Gastrocnemius medialis (tissue), 4 donors: ENCODE data around the gene RBPMS2. TPM values are rescaled to one million over a fixed set of nuclear protein-coding genes. Genes with fewer than 3 reads are reported as not detected.
A peak's percentile ranks its signal among the peaks of the same experiment; 100 is the strongest.

ENCODE experiments used
- ATAC-seq, 2 donors: fragments of 150-250 bp; one replicate each; pipeline ENCODE4 v1.9.1; 2016
- DNase-seq, 2 donors: peaks; one replicate each; pipeline ENCODE4 v3.0.0-alpha.2; 2019
- H3K27ac ChIP-seq, 4 donors: fragments of 200-600 bp; sonication (generic); 1 replicate in 1 of 4; 2 replicates in 3 of 4; pipeline ENCODE4 v1.5.1; 2016 to 2018; ENCODE audit warnings: mild to moderate bottlenecking in 2 of 4, moderate library complexity in 1 of 4
- H3K27me3 ChIP-seq, 3 donors: fragments of 200-600 bp; sonication (generic) in 2 of 3; 1 replicate in 1 of 3; 2 replicates in 2 of 3; pipeline versions ENCODE4 v1.5.1 to v1.6.0; 2016 to 2019; ENCODE audit warnings: mild to moderate bottlenecking in 1 of 3, moderate library complexity in 1 of 3
- H3K36me3 ChIP-seq, 2 donors: fragments of 200-600 bp; sonication (generic) in 1 of 2; one replicate each; pipeline ENCODE4 v1.5.1; 2017 to 2018
- H3K4me1 ChIP-seq, 2 donors: fragments of 200-600 bp; sonication (generic) in 1 of 2; one replicate each; pipeline ENCODE4 v1.5.1; 2016 to 2017; ENCODE audit warnings: mild to moderate bottlenecking in 2 of 2
- H3K4me3 ChIP-seq, 4 donors: fragments of 200-600 bp; sonication (generic) in 3 of 4; 1 replicate in 1 of 4; 2 replicates in 3 of 4; pipeline ENCODE4 v1.5.1; 2016 to 2019; ENCODE audit warnings: mild to moderate bottlenecking in 2 of 4
- H3K9me3 ChIP-seq, 3 donors: fragments of 200-600 bp; sonication (generic) in 2 of 3; 1 replicate in 1 of 3; 2 replicates in 2 of 3; pipeline ENCODE4 v1.5.1; 2016 to 2019
- CTCF ChIP-seq, 5 experiments: fragments of 450-650 bp in 3 of 5; fragments of 200-600 bp in 2 of 5; sonication (generic) in 2 of 5; IDR thresholded peaks in 4 of 5; conservative IDR thresholded peaks in 1 of 5; 1 replicate in 4 of 5; 2 replicates in 1 of 5; pipeline ENCODE4 v1.5.1; 2016 to 2019; ENCODE audit warnings: antibody characterized with exemption in 5 of 5, mild to moderate bottlenecking in 3 of 5, moderate library complexity in 3 of 5
- POLR2A ChIP-seq, 2 donors: fragments of 450-650 bp; IDR thresholded peaks; one replicate each; pipeline ENCODE4 v1.6.1; 2017; ENCODE audit warnings: antibody characterized with exemption in 2 of 2, mild to moderate bottlenecking in 2 of 2, moderate library complexity in 2 of 2
- in situ Hi-C, 4 donors: fragments of 200-750 bp; cut with MboI; loops; one replicate each; pipeline versions ENCODE4 v1.15.0 to v1.8.0; 2017; ENCODE audit warnings: low sequenced_read_pairs in 4 of 4
- intact Hi-C: fragments of 100-400 bp; cut with DNase I; formaldehyde crosslinking; loops from one replicate; pipeline ENCODE4 v1.15.1; 2023; ENCODE audit warnings: low total_unique reads
- total RNA-seq, 4 donors: library from RNA; depleted of rRNA; stranded (reverse); fragments of >200 nt; gene quantifications; one replicate each; pipeline versions ENCODE4 v1.1.0 to v1.2.3, GENCODE V29; 2016

RBPMS2 gene
- total RNA-seq, 4 donors from 2014 or later = 0.11 to 0.61 (median 0.35) TPM

GRCh38 chr15:64732156-64732860 is 43.1 kb downstream of the RBPMS2 start:
- intact Hi-C loops (no loop called here), in situ Hi-C loops (loop anchor here (5.0 to 25.0 kb wide), 5 partner anchors 75 to 180 kb away; partner anchors contain the start of gene ANKDD1A (in 1 of the 4))
- DNase-seq (no peak), ATAC-seq (no peak)
- no peaks in the 10 kb centered on the region for H3K36me3 ChIP-seq
- no peak overlapping the region for H3K27ac ChIP-seq
- no peaks in the 10 kb centered on the region for H3K9me3 ChIP-seq
- H3K4me3 ChIP-seq = no peak overlapping the region
- H3K27me3 ChIP-seq = no peaks in the 10 kb centered on the region
- no peaks in the 10 kb centered on the region for H3K4me1 ChIP-seq
- TF ChIP-seq POLR2A (IDR thresholded peaks at IDR 0.05) (no peak), CTCF (IDR thresholded peaks at IDR 0.05 in 4 of 5, conservative IDR thresholded peaks at IDR 0.05 in 1 of 5) (no peak)

GRCh38 chr15:64731805-64732151 is 43.6 kb downstream of the RBPMS2 start:
- DNase-seq (no peak), ATAC-seq (no peak)
- H3K9me3 ChIP-seq = no peaks in the 10 kb centered on the region
- H3K4me1 ChIP-seq = no peaks in the 10 kb centered on the region
- H3K4me3 ChIP-seq = no peak overlapping the region
- H3K27me3 ChIP-seq = no peaks in the 10 kb centered on the region
- no peak for TF ChIP-seq CTCF (IDR thresholded peaks at IDR 0.05 in 4 of 5, conservative IDR thresholded peaks at IDR 0.05 in 1 of 5)
- TF ChIP-seq POLR2A (IDR thresholded peaks at IDR 0.05) = no peak
- no peak overlapping the region for H3K27ac ChIP-seq
- intact Hi-C loops = loop anchor here (1.0 kb wide), 2 partner anchors 79 to 174 kb away; no protein-coding TSS in a partner anchor
- in situ Hi-C loops = loop anchor here (5.0 to 25.0 kb wide), 5 partner anchors 76 to 181 kb away; partner anchors contain the start of gene ANKDD1A (in 1 of the 4)
- H3K36me3 ChIP-seq = no peaks in the 10 kb centered on the region

GRCh38 chr15:64731012-64731804 is 44.2 kb downstream of the RBPMS2 start:
- peak; percentile 71 to 88 for ATAC-seq
- intact Hi-C loops = loop anchor here (1.0 kb wide), 2 partner anchors 79 to 174 kb away; no protein-coding TSS in a partner anchor
- TF ChIP-seq POLR2A (IDR thresholded peaks at IDR 0.05) (no peak), CTCF (IDR thresholded peaks at IDR 0.05 in 4 of 5, conservative IDR thresholded peaks at IDR 0.05 in 1 of 5) (peak; percentile 90 to 96 (median 93))
- Histone ChIP-seq H3K27ac (no peak overlapping the region), H3K36me3 (no peaks in the 10 kb centered on the region), H3K4me1 (no peaks in the 10 kb centered on the region), H3K27me3 (no peaks in the 10 kb centered on the region), H3K4me3 (no peak overlapping the region), H3K9me3 (no peaks in the 10 kb centered on the region)
- DNase-seq = peak; percentile 64 to 81
- in situ Hi-C loops = loop anchor here (5.0 to 25.0 kb wide), 5 partner anchors 76 to 181 kb away; partner anchors contain the start of gene ANKDD1A (in 1 of the 4)

GRCh38 chr15:64730151-64730550 is 45.2 kb downstream of the RBPMS2 start:
- Histone ChIP-seq H3K9me3 (no peaks in the 10 kb centered on the region), H3K36me3 (no peaks in the 10 kb centered on the region), H3K27ac (no peak overlapping the region), H3K4me1 (no peaks in the 10 kb centered on the region), H3K4me3 (no peak overlapping the region), H3K27me3 (no peaks in the 10 kb centered on the region)
- DNase-seq (no peak), ATAC-seq (no peak)
- in situ Hi-C loops = loop anchor here (5.0 to 25.0 kb wide), 5 partner anchors 77 to 182 kb away; partner anchors contain the start of gene ANKDD1A (in 1 of the 4)
- TF ChIP-seq CTCF (IDR thresholded peaks at IDR 0.05 in 4 of 5, conservative IDR thresholded peaks at IDR 0.05 in 1 of 5) = no peak
- TF ChIP-seq POLR2A (IDR thresholded peaks at IDR 0.05) = no peak
- intact Hi-C loops = no loop called here
